ENCODE data around the gene FERMT3.

FERMT3 gene

GRCh38 chr11:64186492-64187165, 19.9 kb upstream of the FERMT3 start:
- DNase-seq = peak in 1 of 4 experiments; percentile 9

DNA sequence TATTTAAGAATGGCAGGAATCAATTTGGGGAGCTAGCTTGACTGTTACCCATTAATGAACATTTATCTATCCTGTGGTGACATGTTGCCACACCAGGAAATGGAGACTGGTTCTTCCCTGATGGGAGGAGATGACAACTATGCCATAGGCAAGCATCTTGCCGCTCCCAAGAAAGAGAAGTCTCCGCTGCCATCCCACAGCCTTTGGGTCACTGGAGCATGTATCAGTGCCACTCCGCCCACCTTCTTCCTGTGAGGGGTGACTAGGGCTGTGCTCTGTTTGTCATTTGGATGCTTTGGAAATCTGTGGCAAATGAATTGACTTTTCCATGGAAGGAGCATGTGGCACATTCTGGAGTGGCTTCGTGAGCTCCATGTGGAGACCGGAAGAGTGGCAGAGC, 14.1 kb upstream of the FERMT3 start:
- DNase-seq = no peak

DNA sequence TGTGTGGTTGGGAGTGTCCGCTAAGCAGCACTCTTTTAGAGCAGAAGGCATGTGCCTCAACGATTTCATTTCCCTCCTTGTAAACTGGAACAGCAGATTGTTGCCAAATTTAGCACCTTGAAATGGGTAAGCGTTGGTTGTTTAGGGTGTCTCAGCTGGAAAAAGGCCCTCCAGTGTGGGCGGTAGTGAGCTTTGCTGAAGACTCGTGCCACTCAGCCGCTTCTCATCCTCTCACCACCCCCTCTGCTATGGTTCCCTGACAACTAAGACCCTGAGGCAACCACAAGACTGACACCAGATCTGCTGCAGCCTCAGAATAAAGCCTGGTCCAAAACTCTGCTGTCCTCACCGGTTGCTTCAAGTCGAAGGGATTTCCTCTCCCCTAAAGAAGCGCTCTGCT, 9.9 kb upstream of the FERMT3 start:
- DNase-seq = no peak

DNA sequence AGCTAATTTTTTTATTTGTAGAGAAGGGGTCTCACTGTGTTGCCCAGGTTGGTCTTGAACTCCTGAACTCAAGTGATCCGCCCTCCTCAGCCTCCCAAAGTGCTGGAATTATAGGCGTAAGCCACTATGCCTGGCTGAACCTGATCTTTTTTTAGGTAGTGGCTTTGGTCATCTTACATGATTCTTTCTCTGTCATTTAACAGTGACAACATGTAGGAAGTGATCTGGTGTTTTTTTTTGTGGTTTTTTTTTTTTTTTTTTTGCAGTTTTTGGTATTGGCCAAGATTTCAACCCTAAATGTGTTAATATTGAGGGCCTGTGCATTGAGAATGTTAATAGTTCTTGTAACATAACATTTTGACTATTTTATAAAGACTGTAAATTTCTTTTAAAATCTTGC, 8.0 kb upstream of the FERMT3 start:
- no peak for DNase-seq

- DNase-seq = no peak
These were observed 5.0 kb upstream of the FERMT3 start for GRCh38 chr11:64201543-64201942.

DNA sequence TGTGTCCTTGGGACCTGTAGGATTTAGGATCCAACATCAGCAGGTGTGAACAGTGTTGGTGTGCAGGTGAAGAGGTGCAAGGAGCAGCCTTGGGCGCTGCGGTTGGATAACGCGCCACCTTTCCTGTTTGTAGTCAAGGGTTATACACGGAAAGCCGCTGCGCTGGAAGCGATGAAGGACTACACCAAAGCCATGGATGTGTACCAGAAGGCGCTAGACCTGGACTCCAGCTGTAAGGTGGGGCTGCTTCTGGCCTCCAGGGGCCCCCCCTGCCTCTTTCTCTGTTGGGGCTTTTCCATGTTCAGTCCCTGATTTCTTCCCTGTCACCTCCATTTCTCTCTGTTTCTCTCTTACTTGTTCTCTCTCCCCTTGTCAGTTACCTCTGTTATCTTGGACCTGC, 3.5 kb upstream of the FERMT3 start:
- DNase-seq = no peak

- no peak for DNase-seq
These were observed 3.0 kb upstream of the FERMT3 start for GRCh38 chr11:64203421-64204079.

DNA sequence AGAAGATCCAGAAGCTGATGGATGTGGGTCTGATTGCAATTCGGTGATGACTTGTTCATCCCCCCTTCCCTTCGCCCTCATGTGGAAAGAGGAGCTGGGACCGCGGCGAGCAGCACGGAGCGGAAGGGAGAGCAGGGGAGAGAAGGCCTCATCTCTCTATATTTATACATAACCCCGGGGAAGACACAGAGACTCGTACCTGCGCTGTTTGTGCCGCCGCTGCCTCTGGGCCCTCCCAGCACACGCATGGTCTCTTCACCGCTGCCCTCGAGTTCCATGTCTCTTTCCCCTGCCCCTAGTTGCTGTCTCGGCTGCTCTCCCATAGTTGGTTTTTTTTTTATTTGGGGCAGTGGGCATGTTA, 2.5 kb upstream of the FERMT3 start:
- no peak for DNase-seq

- peak in 3 of 4 experiments; percentile 26 to 78 (median 66) for DNase-seq
These were observed 2.0 kb upstream of the FERMT3 start for GRCh38 chr11:64204464-64204989.

GRCh38 chr11:64207256-64208085, 950 bp downstream of the FERMT3 start:
- peak; percentile 36 to 70 (median 45) for DNase-seq

DNA sequence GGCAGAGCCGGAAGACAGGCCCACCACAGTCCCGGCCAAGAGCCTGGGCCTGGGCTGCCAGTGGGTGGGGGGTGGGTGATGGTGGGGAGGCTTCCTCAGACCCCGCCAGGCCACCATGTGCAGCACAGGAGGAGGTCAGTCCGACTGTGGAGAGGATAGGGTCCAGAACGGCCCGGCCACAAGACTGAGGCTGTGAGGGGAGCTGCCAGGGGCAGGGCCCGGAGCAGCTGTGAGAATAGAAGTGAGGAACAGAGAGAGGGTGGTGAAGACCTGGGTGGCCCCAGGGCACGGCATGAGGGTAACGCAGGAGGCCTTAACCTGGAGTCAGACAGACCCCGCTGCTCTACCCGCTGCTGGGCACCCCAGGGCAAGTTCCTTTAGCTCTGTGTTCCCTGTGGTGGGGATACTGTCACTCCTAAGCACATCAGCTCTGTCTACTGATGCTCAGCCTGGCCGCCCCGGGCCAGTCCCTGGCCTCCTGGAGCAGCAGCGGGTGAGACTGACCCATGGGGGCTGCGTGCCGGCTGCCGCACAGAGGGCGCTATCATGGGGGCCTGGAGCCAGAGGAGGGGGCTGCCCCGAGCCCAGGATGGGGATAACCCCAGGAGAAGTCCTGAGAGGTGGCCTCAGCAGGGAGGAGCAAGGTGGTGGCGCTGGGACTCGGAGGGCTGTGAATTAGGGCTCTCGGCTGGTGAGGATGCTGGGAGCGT, 1.7 kb downstream of the FERMT3 start:
- DNase-seq = no peak

GRCh38 chr11:64208796-64209562, 2.5 kb downstream of the FERMT3 start:
- no peak for DNase-seq

DNA sequence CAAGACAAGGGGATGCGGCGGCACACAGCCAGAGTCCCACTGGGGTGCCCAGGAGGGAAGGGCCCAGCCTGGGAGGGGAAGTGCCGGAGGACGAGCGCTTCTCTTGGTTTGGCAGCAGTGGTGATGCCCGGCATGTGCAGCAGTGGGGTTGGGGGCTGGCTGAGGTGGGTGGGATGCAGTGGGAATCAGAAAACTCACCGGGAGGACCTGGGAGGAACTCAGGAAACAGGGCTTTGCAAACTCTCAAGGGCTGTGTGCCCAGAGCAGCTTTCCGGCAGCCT, 3.0 kb downstream of the FERMT3 start:
- DNase-seq = no peak

- DNase-seq = no peak
These were observed 3.9 kb downstream of the FERMT3 start for GRCh38 chr11:64210301-64211020.

- no peak for DNase-seq
These were observed 4.8 kb downstream of the FERMT3 start for GRCh38 chr11:64211181-64211872.

- no peak for DNase-seq
These were observed 10.4 kb downstream of the FERMT3 start for GRCh38 chr11:64216879-64217278.

GRCh38 chr11:64218628-64219353, 12.3 kb downstream of the FERMT3 start:
- DNase-seq = no peak

DNA sequence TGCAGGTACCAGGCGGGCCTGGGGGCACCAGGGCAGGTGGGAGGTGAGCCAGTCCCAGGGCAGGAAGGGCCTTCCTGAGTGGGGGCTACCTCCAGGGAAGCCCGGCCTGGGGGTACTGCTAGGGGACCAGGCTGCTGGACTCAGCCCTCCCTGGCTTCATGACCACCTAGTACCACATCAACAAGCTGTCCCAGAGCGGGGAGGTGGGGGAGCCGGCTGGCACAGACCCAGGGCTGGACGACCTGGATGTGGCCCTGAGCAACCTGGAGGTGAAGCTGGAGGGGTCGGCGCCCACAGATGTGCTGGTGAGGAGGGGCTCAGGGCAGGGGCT, 12.8 kb downstream of the FERMT3 start:
- no peak for DNase-seq

GRCh38 chr11:64219755-64220154, 13.2 kb downstream of the FERMT3 start:
- no peak for DNase-seq

DNA sequence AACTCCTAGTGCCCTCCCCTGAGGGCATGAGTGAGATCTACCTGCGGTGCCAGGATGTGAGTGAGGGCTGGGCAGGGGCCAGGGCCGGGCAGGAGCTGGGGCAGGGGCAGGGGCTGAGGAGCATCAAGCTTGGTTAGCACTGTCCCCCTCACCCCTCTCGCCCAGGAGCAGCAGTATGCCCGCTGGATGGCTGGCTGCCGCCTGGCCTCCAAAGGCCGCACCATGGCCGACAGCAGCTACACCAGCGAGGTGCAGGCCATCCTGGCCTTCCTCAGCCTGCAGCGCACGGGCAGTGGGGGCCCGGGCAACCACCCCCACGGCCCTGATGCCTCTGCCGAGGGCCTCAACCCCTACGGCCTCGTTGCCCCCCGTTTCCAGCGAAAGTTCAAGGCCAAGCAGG, 13.8 kb downstream of the FERMT3 start:
- no peak for DNase-seq

- no peak for DNase-seq
These were observed 14.3 kb downstream of the FERMT3 start for GRCh38 chr11:64220798-64221197.

All from activated naive CD4-positive, alpha-beta T cell (primary cell).